NCI-H524 treated with DMSO at 0.1 percent for 48 hours (cell line): ENCODE data around the gene ATF7.

Source experiments
- DNase-seq: peaks from one replicate; lab custom pipeline; 2025; lab: John Stamatoyannopoulos, UW

ATF7 gene

GRCh38 chr12:53596920-53597363 is 29.2 kb downstream of the ATF7 start:
- no peak for DNase-seq

DNA sequence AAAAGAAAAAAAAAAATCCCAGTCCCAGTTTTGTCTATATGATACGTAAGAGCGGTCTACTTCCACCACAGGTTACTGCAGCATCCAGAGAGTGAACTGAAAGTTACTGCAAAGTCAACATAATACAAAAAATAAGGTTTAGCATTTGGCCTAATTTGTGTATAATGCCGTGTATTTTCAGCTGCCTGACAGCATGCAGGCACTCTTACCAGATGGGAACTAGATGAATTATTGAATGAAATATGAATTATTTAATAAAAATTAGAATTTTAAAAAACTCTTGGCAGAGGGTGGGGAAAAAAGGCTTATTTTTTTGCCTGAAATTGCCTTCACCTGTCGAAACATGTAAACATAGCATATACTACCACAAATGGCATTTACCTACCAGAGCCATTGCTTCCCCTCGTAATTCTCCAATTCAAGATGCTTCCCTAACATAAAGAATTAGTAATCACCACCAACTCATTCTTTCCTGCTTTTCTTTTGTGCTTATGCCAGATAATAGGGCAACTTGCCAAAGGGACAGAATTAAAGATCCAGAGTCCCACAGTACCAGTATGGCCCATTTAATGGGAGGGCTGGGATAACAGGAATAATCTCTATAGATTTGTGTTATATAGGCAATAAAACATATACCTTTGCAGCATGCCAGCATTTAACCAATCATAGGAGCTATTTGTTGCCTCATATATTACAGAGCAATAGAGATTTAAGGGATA is 31.1 kb downstream of the ATF7 start:
- no peak for DNase-seq

DNA sequence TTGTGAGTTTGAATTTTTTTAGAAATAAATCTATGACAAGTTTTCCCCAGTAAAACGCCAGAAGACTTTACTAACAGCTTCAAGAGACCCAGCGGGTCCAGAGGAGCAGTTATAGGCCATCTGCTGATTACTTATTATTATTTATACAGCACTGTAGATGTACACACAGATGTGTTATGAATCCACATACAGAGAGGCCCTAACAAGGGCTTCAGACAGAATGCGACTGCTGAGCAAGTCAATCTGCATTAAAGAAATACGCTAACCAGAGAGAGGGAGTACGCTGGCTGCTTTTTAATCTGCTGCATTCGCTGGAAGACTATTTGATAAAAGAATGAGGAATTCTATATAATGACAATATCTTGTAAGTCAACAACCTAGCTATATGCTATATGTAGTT is 32.5 kb downstream of the ATF7 start:
- DNase-seq = no peak

GRCh38 chr12:53593031-53593430 is 33.2 kb downstream of the ATF7 start:
- DNase-seq = no peak

DNA sequence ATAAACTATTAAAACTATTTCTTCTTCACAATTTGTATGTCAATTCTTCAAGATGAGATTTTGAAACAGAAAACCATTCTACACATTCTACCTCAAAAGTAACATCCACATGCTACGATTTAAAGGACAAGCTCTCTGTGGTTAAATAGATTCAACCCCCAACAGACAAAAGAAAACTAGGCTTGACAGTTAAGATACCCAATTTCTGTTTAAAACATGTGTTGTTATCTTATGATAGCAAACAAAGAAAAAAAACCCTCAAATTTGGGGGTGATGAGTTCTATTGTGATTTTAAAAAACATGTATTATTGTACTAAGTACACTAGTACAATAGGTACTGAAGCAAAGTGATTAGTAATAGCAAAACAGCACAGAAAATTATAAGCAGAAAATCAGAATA is 33.8 kb downstream of the ATF7 start:
- no peak for DNase-seq

DNA sequence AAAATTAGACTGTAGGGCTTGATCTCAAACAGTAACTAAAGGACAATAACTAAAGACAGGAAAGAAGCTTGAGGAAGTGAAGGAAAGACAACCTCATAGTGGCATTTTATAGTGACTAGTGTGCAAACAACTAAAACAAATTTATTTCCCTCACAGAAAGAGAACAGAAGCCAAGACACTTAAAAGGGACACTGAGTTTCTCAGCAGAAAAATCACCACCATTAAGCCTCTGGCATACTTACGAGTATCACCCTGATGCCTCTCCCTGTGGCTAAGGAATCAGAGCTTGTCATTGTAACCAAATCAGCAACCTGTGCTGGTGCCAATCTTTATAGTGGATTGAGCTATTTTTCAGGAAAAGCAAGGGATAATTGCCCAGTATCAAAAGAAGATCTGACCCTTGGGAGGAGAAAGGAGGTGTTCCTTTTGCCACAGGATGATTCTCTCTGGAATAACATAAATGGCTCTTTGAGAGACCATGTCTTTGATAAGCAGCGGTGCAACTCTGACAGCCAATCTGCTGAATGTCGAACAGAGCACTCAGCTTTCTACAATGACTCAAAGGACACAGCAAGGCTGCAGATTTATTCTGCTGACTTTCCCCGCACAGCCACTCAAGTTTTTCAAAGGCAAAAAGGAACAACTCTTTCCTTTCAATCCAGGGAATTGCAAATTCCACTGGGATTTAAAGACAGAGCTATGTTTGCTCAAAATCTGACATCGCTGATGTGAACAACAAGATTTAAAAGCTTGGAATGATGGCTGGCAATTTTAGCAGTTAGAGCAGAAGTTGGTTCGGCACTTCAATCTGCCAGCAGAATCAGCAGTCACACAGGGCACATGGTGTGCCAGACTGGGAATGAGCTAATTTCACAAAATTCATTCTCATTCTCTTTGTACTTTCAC is 34.6 kb downstream of the ATF7 start:
- DNase-seq = no peak

DNA sequence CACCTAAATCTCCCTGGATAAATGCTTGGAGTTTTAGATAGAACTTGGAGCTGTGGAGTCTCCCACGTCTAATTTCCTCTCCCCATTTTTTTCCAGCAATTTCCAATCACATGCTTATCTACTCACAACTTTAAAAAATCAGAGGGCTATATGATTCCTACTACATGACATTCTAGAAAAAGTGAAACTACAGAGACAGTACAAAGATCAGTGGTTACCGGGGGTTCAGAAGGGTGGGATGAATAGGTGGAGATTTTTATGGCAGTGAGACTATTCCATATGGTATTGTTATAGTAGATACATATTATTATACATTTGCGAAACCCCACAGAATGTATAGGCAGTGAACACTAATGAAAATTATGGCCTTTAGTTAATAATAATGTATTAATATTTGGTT is 35.5 kb downstream of the ATF7 start:
- DNase-seq = no peak

GRCh38 chr12:53589915-53590314 is 36.3 kb downstream of the ATF7 start:
- DNase-seq = no peak

- no peak for DNase-seq
Measured at GRCh38 chr12:53589423-53589822, 36.8 kb downstream of the ATF7 start.

GRCh38 chr12:53588123-53588522 is 38.1 kb downstream of the ATF7 start:
- DNase-seq = no peak

DNA sequence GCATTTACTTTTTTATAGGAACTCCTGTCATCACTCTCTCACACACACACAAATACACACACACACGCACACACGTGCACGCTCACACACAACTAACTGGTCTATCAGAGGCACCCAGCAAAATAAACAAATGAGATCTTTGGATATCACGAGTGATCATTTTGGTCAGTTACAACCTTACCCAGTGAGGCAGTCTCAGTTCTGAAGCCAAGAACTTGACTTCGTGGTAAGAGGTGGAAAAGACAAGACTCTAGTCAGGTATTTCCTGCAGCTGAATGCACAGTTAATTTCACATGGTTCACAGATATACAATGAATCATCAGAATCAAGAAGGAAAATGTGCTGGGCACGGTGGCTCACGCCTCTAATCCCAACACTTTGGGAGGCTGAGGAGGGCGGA is 39.4 kb downstream of the ATF7 start:
- no peak for DNase-seq

DNA sequence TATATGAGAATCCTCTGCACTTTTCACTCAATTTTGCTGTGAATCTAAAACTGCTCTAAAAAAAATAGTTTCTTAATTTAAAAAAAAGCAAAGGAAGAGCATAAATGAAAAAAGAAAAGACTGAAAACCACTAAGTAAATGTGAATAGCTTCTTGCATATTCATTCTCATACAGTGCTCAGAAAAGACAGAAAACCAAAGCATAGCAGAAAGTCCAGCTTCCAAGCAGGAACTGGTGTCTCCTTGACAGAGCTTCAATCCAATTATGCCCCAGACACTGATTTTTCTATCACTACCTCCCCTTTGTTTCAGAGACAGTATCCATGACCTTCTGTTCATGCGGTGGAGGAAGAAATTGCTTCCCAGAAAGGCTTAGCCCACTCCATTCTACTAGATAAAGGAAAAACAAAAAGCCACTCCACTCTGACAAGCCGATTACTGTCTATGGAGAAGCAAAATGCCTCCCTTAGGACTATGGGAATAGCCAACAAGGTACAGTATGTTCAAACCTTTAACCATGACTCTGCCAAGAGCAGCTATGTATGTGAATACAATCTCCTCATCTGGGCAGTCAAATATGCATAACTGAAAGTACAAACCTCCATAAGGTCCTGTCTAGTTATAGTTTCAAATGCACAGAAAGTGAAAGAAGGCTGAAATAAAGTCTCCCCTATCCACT is 40.6 kb downstream of the ATF7 start:
- no peak for DNase-seq

DNA sequence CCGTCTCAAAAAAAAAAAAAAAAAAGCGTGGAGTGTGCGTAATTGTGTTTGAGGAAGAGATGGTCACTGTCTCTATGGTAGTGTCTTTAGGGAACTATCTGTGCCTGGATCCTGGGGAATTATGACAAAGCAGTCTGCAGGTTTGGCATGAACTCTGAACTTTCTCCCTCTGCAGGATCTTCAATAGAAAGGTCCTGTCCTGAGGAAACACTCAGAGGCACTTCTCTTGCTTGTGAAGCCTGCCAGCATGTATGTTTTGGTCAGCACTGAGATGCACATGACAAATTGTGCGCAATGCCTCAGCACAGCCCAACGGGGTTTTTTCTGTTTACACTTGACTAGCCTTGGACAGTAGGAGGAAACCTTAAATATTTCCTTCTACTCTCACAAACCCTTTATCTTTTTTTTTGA is 46.6 kb downstream of the ATF7 start:
- no peak for DNase-seq

DNA sequence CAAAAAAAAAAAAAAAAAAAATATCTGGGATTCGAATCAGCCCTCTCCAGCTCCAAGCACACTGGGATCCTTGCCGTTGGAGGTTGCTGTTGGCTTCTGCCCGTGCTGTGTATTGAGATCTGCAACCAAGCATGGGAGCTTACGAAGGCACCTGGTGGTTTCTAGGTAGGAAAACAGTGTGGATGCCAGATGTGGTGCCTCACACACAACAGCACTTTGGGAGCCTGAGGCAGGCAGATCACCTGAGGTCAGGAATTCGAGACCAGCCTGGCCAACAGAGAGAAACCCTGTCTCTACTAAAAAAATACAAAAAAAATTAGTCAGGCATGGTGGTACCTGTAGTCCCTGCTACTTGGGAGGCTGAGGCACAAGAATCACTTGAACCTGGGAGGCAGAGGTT is 47.4 kb downstream of the ATF7 start:
- DNase-seq = no peak

- DNase-seq = no peak
Measured at GRCh38 chr12:53577941-53578352, 48.2 kb downstream of the ATF7 start.

DNA sequence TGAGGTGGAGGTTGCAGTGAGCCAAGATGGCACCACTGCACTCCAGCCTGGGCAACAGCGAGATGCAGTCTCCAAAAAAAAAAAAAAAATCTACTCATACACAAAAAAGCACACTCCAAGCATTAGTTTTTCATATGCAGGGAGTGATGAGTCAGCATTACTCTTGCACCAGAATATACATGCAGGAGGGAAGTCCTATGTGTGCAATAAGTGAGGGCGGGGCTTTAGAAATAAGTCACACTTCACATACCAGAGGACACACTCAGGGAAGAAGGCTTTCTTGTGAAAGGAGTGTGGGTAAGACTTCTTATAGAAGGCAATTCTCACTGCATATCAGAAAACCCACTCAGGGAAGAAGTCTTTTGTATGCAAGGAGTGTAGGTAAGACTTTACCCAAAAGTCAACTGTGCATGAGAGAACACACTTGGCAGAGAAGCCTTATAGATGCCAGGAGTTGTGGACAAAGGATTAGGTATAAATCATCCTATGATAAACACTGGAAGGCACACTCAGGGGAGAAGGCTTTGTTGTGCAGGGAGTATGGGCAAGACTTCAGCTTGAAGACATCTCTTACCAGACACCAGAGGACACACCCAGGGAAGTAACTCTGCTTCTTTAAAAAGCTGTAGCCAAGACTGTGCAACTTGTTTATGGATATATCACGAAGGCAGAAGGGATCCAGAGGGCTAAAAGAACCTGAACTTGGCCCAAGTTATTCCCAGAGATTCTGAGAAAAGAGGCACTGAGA is 50.5 kb downstream of the ATF7 start:
- no peak for DNase-seq

DNA sequence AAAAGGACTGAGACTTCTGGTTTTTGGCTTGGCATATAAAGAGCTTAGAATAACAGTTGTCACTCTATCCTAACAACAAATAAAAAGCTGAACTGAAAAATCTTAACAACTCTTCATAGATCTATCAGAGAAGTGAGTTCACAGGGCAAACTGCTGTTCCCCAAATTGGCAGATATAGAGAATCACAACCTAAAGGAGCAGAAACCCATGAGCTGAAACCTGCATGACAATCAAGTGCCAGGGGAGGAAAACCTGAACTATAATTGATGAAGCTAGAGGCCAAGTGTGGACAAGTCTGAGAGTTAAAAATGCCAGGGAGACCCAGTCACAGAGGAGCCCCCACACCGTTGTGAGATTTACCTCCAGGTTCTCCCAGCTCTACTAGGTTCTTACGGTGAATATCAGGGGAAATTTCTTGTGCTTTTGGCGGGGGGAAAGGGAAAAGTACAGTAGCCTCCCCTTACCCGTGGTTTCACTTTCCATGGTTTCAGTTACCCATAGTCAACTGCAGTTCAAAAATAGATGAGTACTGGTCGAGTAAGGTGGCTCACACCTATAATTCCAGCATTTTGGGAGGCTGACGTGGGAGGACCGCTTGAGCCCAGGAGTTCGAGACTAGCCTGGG is 53.9 kb downstream of the ATF7 start:
- DNase-seq = no peak

DNA sequence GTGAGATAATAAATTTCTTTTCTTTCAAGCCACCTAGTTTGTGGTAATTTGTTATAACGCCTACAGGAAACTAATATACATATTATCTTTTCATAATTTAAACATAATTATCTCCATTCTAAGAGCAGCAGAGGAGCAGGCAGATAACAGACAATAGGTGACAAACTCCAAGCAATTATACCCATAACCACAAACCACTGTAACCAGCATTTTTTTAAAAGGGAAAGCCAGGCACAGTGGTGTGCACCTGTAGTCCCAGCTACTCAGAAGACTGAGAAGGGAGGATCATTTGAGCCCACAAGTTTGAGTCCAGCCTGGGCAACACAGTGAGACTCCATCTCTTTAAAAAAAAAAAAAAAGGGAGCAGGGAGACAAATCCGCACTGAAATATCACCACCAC is 54.9 kb downstream of the ATF7 start:
- no peak for DNase-seq

GRCh38 chr12:53568809-53569557 is 57.2 kb downstream of the ATF7 start:
- no peak for DNase-seq

DNA sequence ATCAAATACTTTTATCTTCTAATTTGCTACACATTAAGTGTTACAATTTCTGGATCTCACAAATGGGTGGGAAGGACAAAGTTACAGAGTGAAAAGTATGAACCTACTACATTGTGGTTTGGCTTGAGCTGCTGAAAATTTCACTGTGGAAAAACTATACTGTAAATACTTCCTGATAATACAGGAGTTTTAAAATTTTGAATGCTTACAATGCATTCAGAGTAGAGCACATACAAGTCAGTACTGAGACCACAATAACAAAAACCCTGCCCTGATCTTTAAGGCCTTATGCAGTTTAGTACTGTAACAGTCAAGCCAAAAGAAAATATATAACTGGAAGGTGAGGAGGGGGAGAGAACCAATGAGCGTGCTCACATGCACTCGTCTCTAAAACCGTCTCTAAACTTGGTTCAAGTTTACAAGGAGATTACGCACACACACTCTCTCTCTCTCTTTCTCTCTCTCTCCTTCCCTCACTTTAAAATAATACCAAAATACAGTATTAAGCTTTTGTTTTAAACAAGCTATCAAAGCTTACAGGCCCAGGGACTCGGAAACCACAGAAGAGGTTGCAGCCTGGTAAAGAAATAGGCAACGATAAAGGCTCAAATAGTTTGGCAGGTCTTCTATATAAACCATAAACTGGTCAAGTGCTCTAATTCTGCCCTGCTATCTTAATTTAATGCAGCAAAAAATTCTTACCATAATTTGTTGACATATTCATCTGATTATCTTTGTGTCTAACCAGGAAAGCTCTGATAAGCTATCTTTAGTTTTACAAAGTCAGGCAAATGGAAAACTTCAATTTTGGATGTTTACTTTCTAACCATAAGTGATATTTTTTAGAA is 58.0 kb downstream of the ATF7 start:
- DNase-seq = no peak
